ENCODE results near the gene R3HDM2.

Gene R3HDM2

GRCh38 chr12:57236925-57237595 is 193.8 kb downstream of the R3HDM2 start:
- TF ChIP-seq CTCF (conservative IDR thresholded peaks at IDR 0.05; ENCODE audit: low read length) = no peak
- peak overlapping the region; percentile 20 for H3K4me3 ChIP-seq (ENCODE audit: low read length)
- peak; percentile 47 for DNase-seq (ENCODE audit: low read depth)

GRCh38 chr12:57236201-57236924 is 194.5 kb downstream of the R3HDM2 start:
- DNase-seq (ENCODE audit: low read depth) = no peak
- no peak for TF ChIP-seq CTCF (conservative IDR thresholded peaks at IDR 0.05; ENCODE audit: low read length)
- peak overlapping the region; percentile 20 for H3K4me3 ChIP-seq (ENCODE audit: low read length)

DNA sequence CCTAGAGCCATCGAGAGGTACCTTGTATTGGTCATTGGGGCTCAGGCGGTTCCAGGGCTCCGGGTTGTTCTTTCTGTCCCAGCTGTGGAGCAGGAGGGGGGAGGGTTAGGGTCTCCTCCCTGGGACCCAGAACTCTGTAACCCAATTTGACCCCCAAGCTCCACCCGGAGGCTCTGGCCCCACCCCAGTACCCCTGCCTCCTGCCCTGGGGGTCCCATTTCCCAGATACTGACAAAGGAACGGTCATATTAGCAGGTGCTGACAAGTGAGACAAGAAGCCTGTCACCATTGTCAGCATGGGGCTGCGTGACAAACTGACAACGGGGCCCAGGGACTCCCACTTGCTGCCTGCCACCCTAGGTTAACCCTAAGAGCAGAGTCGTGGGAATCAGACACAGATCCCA is 195.1 kb downstream of the R3HDM2 start:
- no peak for TF ChIP-seq CTCF (conservative IDR thresholded peaks at IDR 0.05; ENCODE audit: low read length)
- DNase-seq (ENCODE audit: low read depth) = no peak
- H3K4me3 ChIP-seq (ENCODE audit: low read length) = no peak overlapping the region

GRCh38 chr12:57235017-57235727 is 195.7 kb downstream of the R3HDM2 start:
- no peak overlapping the region for H3K4me3 ChIP-seq (ENCODE audit: low read length)
- TF ChIP-seq CTCF (conservative IDR thresholded peaks at IDR 0.05; ENCODE audit: low read length) = no peak
- DNase-seq (ENCODE audit: low read depth) = no peak

DNA sequence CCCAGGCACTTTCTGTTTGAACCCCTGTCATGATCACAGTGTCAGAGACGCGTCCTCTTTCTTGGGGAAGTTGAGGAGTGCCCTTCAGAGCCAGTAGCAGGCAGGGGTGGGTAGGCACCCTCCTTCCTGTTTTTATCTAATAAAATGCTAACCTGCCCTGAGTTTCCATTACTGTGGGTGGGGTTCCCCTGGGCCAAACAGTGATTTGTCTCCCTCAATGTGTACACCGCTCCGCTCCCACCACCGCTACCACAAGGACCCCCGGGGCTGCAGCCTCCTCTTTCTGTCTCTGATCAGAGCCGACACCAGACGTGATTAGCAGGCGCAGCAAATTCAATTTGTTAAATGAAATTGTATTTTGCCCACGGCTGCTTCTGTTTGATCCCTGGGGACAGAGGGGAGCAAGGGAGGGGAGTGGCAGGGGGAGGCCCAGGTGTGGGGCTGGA is 196.2 kb downstream of the R3HDM2 start:
- no peak overlapping the region for H3K4me3 ChIP-seq (ENCODE audit: low read length)
- TF ChIP-seq CTCF (conservative IDR thresholded peaks at IDR 0.05; ENCODE audit: low read length) = no peak
- DNase-seq (ENCODE audit: low read depth) = no peak

- no peak for TF ChIP-seq CTCF (conservative IDR thresholded peaks at IDR 0.05; ENCODE audit: low read length)
Measured at GRCh38 chr12:57234233-57234570, 196.6 kb downstream of the R3HDM2 start.

More at GRCh38 chr12:57234233-57234570, 196.6 kb downstream of the R3HDM2 start:
- no peak for DNase-seq (ENCODE audit: low read depth)
- no peak overlapping the region for H3K4me3 ChIP-seq (ENCODE audit: low read length)

Data from AG10803 (cell line).